Inflammatory macrophage treated with lipopolysaccharide for 1 hour (primary cell): ENCODE measurements around the gene ARAP1.
A peak's percentile ranks its signal among the peaks of the same experiment; 100 is the strongest.

Experiments
- DNase-seq, 2 donors: peaks; one replicate each; pipeline ENCODE4 v3.0.0-alpha.2; 2020 to 2022

ARAP1 gene

DNA sequence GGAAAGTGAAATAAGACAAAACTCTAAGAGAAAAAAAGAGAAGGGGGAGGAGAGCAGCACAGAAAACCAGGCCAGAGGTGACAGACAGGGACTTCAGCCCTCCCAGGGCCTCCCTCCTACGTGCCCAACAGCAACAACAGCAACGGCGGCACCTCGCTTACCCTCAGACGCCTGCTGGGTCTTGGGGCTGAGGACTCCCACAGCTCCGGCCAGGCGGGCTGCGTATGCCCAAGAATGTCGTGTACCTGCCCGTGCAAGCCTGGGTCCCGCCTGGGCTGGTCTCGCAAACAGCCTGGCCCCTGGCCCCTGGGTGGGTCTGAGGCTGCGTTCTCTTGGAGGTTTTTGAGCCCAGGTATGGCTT lies 30.5 kb downstream of the ARAP1 start:
- DNase-seq = peak in 1 of 2 donors; percentile 40

DNA sequence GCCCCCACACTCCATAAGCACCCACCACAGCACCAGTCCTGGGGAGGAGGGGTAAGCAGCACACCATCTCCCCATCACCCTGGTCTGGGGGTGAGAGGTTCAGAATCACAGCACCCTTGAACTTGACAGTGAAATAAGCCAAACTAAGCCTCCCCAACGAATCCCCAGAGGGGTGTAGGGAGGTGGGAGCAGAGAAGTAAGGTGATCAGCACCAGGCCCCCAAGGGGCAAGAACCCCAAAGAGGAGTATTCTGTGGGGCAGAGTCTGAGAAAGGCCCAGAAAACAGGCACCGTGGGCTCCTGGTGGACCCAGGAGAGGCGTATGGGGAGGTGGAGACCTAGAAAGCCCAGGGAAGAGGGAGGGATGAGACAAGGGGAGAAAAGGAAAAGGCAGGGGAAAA lies 30.9 kb downstream of the ARAP1 start:
- no peak for DNase-seq

DNA sequence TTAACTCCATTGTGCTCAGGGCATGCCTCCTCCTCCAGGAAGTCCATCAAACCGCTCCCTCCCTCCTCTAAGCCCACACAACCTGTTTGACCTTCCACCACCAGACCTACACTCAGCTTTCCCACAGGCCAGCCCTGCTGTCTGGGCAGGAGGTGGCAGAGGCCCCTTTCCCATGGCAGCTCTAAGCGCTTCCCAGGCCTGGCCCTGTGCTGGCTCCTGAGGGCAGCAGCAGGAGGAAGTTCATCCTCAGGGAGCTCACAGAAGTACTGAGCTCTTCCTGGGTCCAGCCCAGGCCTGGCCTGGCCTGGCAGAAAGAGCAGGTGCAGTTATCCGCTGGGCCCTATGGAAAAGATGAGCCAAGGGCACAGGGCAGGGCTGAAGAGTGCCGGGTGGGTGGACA lies 31.4 kb downstream of the ARAP1 start:
- no peak for DNase-seq

DNA sequence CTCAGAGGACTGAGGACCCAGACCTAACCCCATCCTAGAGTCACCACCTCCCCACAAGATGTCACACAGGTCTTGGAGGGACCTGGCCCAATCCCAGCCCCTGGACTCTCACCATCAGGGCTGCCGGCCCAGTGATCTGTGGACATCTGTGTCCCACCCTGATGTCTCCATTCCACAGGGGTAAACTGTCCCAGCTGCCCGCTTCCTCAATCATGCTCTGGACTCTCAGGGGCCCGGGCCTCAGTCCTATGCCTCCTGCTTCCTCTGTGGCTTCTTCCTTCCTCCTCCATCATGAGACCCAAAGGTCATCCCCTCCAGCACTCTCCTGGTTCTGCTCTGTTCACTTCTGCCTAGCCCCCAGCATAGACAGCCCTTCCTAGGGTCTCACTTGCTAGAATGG lies 32.2 kb downstream of the ARAP1 start:
- DNase-seq = peak; percentile 49

DNA sequence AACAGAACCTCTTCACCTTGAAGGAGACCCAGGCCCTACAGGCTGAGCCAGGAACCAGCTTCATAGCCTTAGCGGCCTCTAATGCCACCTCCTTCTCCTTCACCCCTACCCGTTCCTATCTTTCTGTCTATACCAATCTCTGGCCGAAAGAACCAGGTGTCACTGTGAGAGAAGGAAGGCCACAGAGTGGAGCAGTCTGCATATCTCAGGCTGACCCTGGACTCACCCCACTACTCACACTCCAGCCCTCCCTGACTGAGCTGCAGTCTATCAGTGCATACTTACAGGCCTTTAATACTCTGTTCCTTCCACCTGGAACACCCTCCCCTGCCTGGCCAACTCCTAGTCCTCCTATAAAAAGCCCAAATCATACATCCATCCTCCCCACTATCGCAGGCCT lies 32.7 kb downstream of the ARAP1 start:
- DNase-seq = no peak

DNA sequence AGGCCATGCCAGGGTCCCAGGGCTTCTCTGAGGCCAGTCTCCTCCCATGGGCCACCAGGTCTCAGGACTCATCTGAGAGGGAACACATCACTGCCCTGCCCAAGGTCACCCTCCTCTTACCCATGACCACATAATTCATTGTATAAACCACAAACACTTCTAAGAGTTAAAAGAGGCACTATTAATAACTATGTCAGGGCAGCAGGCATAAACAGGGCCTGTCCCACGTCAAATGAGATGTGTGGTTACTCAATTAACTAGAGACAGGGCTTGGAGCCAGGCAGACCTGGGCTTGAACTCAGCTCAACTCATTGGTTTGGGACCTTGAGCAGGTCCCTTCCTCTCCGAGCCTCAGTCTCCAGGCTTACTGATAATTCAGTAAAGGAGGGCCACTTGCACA lies 33.1 kb downstream of the ARAP1 start:
- peak in 1 of 2 donors; percentile 64 for DNase-seq

DNA sequence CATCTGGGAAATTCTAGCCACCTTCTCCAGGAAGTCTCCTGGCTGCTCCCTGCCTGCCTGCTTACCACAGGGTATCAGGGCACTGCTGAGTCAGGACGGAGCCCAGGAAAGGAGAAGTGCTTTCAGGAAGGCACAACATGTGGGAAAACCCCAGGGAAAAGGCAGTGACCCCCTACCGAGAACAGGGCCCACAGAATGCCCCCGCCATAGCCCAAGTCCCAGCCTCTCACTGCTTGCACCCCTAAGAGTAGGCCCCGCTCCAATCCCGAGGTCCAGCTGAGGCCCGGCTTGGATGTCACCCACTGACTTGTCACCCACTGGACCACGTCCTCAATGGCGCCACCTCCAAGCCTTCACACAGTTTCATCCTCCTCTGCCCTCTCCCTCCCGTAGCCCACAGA lies 34.1 kb downstream of the ARAP1 start:
- peak; percentile 86 to 89 for DNase-seq

DNA sequence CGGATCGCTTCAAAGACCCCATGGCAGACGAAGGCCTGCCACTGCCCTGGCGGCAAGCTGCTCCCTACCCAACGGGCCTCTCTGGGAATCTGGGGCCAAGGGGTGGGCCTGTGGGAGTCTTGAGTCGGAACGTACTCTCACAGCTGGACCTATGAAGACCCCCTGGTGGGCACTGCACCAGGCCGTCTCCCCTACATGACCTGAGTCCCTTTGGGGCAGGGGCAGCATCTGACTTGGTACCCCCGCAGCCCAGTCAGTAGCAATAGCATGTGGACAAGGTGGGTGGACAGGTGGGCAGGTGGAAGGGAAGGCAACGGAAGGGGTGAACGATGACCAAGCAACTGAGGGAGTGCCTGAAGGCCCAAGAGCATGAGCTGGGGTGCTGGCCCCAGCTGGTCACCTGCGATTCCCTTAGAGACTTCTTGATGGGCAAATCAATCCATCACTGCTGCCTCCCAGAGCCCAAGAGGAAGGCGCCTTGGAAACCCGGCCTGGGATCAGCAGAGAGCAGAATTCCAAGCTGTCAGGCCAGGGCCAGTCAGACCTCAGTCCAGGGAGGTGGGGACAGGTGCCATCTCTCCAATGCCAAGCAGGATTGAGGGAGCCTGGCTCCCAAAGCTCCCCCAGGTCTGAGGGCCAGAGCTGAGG lies 35.3 kb downstream of the ARAP1 start:
- no peak for DNase-seq

DNA sequence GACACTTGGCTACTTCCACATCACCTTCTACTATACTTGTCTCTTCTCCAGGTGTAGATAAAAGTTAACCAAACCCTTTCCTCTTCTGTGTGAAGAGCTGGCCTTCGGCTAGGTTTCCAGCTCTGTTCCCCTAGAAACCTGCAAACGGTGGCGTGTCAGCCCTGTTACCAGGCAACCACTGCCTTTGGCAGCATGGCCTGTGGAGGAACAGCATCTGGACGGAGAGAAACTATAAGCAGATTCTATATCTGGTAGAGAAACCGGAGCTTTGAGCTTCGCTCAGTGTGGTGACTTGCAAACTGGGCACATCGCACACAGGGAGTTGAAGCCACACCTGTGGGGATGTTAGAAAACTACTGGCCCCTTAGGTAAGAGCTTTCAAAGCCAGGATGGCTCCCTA lies 35.9 kb downstream of the ARAP1 start:
- DNase-seq = no peak

DNA sequence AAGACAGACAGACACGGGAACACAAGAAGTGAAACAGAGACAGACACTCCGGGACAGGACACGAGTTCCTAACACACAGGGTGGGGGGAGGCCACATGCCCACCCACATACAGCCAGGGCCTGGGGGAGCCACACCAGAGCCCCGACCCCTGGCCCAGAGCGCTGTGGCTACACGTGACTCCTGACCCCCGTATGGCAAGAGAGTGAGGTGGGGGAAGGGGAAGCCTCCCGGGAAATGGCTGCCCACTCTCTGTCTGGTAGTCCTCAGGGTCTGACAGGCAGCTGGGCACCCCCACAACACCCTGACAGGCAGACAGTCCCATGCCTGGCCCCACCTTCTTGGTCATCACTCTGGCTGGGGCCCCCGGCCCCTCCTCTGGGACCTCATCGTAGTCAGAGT lies 39.4 kb downstream of the ARAP1 start:
- peak in 1 of 2 donors; percentile 21 for DNase-seq

DNA sequence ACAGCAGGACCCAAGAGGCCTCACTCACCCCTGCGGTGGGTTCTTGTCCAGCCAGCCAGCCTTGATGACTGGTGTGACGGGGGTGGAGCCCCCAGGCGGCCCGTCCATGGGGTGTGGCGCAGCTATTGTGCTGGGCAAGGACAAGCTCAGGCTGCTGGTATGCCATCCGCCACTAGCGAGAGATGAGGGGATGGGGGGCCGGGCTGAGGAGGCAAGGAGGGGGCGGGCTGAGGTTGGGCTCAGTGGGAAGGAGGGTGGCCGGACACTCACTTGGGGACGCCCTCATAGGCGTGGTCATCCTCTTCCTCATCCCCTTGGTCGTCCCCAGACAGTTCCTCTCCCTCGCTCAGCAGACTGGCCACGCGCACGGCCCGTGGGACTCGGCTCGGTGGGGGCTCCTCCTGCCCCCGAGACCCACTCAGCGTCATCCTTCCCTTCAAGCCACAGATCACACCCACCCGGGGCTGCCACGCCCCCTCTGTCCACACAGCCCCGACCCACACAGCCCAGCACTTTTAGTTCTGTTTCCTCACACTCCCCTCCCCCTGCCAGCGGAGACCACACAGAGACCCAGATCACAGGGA lies 39.9 kb downstream of the ARAP1 start:
- peak; percentile 83 to 93 for DNase-seq

DNA sequence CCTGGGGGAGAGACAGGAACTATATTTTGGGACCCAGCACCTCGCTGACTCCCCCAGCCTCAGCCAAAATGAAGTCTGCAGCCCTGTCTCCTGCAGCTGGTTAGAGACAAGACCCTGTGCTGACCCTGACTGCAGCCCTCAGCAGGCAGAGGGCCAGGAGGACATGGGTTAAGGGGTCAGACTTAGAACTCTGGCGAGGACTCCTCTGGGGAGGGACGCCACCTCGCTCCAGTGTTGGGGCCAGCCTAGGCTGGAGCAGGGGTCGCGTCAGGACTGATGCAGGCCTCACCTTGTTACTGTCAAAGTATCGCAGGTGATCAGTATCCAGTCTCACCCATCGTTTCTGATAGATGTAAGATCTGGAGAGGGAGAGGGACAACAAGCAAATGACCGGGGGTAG lies 41.1 kb downstream of the ARAP1 start:
- no peak for DNase-seq

DNA sequence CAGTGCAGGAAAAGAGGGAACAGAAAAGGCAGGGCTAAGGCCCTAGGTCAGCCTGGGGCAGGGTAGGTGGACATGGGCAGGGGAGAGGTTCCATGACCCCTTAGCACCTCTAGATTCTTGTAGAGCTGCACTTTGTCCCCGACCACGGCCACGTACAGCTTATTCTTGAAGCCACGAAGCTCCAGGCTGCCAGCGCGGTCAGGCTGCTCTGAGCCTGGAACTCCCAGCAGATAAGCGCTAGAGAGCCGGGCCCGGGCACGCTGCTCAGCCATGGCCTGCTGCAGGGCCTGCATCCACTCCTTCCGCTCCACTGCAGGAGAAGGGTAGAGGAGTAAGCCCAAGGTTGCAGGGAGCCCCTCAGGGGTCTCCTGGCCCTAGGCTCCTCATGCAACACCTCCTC lies 41.9 kb downstream of the ARAP1 start:
- no peak for DNase-seq

DNA sequence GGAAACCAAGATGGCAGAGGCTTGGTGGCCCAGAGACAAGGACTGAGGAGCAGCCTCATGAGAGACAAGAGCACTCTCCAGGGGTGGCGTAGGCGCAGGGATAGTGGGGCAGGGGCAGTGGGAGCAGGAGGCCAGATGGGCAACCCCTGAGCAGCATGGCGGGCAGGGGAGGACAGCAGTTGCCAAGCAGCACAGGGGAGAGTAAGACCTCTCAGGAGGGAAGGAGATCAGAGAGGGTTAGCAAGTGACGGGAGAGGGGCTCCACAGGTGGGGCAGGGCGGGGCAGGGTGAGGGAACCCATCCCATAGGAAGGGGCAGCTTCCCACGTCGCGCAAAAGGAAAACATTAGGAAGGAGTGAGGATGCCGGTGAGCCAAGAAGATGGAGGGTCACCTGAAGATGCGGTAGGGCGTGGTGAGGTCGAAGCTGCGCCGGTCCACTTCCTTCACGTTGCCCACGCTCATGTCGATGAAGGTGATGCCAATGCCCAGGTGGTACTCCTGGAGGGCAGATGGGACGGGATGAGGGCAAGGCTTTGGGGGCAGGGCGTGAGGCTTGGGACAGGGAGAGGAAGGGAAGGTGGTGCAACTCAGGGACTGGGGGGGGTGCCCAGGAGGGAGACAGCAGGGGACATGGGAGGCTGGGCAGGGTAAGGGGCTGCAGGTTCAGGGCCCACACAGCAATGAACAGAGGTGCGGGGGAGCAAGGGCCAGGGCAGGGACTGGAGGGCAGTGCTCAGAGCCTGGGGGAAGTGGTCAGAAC lies 42.5 kb downstream of the ARAP1 start:
- no peak for DNase-seq

DNA sequence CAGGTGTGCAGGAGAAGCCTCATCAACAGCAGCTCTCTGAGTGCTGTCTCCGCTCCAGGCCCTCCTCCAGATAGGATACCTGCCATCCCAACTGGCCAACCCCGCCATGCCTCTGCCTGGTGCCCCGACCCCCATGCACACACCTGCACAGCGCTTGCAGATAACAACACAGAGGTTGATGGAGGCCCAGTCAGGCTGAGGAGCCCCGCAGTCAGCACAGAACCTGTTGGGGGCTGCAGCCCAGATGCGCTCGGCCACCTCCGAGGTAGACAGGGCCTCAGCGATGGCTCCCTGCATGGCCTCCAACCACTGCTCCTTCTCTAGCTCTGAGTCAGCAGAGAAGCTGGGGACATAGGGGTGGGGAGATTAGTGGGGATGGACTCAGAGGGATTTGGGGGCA lies 45.2 kb downstream of the ARAP1 start:
- DNase-seq = no peak

DNA sequence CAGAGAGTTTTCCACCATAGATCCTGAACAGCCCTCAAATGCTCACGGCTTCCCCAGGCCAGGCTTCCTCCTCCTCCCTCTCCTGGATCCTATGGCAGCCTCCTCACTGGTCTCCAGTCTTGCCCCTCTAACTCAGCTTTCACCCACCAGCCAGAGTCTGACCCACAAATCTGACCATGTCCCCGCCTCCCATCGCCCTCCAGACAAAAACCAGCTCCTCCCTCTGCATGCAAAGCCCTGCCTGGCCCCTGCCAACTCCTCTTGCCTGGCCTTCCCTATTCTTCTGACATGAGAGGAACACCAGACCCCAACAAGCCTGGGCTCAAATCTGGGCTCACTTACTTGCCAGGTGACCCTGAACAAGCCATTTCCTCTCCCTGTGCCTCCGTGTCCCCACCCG lies 45.6 kb downstream of the ARAP1 start:
- no peak for DNase-seq

DNA sequence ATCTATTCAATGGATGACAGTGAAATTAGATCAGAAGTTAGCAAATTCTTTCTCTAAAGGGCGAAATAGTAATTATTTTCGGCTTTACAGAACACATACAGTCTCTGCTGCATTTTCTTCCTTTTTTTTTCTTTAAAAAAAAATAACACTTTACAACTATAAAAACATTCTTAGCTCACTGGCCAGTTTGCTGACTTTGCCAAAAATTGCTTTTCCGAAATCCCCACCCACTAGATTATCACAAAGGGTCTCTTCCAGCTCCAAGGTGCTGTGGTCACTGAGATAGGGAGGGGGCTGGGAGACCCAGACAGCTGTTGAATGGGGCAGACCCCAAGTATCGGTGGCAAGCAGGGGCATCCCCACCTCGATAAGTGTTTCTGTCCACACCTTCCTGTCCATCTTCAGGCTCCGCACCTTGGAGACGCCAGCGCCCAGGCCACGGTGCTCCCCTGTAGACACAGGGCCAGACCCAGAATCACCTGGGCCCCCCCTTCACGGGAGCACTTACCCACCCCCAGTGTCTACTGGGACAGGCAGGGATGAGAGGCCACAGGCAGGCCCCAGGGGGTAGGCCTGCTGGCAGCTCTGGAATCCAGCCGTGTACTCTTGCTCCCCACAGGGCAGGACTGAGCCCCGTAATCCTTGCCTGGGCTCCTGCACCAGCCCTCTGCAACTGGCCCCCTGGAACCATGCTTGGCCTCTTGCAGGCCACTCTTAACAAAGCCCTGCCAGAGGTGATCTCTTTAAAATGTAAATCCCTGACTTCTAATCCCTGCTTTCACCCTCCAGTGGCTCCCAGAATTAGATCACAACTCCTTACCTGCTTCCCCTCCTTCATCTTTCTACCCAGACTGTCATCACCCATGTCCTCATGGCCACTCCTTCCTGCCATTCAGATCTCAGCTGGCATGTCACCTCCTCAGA lies 46.5 kb downstream of the ARAP1 start:
- DNase-seq = no peak

DNA sequence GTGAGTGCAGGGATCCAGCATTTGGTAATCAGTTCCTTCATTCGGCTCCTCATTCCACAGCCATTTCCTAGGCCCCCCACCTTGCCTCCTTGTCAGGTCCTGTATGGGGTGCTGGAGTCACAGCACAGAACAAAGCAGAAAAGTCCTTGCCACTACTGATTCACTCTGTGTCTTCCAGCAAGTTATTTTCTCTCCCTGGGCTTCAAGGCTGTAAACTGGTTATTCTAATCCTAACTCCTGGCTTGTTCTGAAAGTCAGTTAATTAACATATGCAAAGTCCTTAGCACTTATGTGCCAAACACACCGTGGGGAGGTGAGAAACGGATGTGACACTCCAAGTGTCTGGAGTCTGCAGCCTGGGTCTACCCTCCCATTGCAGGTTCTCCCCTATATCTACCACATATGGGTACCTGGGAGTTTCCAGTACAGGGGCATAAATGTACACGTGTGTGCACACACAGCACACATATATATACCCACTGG lies 47.4 kb downstream of the ARAP1 start:
- no peak for DNase-seq

DNA sequence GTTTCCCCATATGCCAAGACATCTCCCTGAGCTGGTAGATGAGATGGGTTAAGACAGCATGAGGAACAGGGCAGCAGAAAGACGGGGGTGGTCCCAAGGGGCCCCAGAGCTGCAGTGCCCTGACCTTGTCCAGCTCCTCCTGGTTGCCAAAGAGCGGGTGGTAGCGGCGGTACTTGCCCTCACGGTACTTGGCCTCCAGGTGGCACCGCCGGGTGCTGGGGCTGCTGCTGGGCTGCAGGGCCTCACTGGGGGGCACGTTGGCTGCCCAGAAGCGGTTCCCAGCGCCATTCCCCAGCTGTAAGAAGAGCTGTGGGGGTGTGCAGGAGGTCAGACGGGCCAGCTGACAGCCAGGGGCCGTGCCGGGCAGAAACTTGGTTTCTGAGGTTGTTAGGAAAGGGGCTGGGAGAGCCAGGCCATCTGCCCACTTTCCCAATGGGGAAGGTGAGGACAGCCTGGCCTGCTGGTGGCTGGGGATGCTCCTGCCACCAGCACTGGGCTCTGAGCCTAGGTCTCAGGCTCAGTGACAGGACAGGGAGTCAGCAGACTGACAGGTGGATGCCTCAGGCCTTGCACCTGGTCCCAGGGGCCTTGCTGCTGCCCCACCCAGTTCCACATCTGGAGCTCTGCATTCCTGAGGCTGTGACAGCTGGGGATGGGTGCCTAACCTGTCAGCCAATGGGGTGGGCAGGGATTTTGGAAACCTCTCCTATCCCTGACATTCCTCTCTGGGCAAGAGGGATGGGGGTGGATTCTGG lies 48.0 kb downstream of the ARAP1 start:
- DNase-seq = no peak

DNA sequence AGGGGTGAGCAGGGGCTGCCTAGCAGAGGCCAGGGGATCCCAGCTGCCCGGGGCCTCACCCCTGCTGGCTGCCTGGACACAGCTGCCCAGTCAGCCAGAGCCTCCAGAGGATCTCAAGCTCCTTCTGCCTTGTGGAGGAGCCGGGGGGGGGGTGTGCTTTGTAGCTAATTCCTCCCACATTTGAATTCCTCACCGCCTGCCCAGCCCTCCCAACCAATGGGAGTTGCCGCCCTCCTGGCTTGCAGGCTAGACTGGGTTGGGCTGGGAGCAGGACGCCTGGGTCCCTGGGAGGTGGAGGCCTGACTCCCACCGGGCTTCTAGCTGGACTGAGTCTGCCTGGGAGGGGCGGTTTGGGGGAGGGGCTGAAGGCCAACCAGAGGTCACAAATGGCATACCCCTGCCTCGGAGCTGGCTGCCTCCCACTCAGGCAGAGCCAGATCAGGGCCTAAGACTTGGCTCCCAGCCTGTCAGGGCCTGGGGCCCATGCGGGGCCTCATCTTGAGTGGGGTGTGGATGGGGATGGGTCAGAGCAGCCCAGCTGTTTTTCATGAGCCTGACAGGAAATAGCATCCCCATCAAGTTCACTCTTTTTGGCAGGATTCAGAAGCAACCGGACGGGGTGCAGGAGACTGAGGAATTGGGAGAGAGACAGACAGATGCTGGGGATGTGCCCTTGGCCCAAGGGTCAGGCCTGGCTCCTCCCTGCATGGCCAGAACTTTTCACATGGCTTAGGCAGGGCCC lies 48.8 kb downstream of the ARAP1 start:
- no peak for DNase-seq

DNA sequence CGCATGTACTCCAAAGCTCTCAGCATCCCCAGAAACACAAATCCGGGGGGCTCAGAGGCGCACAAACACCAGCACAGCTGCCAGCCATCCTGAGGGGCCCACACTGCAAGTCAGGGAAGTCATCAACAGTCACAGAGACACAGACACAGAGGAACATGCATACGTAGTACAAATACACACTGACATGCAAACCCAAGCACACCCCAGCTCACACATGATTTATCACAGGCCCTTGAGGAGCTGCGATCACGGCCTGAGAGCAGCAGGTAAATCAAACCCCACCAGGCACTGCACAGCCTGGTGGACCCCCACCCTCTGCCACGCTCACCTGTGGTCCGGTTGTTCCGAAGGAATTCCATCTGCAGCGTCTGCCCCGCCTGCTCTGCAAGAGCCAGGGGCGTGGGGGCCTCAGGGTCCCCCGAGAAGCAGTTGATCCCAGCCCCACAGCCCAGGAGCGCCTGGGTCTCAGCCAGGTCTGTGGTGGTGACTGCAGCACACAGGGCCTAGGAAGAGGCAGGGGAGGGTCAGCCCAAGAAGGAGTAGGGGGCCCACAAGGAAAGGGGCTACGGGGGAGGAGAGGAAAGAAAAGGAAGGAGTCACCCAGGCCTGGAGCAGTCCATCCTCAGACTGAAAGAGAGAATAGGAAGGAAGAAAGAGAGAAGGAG lies 49.5 kb downstream of the ARAP1 start:
- no peak for DNase-seq
